WTC11 (cell line): ENCODE data around the gene PREX1. TPM values are rescaled to one million over a fixed set of nuclear protein-coding genes. Genes with fewer than 3 reads are reported as not detected.

Experiments
- ATAC-seq: fragments of 200-7000 bp; cut with Tn5 transposase; 2 replicates; pipeline ENCODE4 v1.10.0; 2021; ENCODE audit warnings: mild to moderate bottlenecking, moderate library complexity
- CTCF ChIA-PET: fragments of 300-600 bp; sonication (Branson Sonifier 250); formaldehyde crosslinking; loops from one replicate; lab custom pipeline; 2021; ENCODE audit warnings: antibody characterized with exemption; lab: Charles Lee
- POLR2A ChIA-PET: fragments of 350-600 bp; sonication (Branson Sonifier 250); formaldehyde crosslinking; loops from one replicate; lab custom pipeline; 2021; ENCODE audit warnings: antibody characterized with exemption; lab: Charles Lee
- DNase-seq: peaks from one replicate; pipeline ENCODE4 v3.0.0; 2021; ENCODE audit warnings: low spot score
- H3K27ac Mint-ChIP-seq: 2 replicates; pipeline ENCODE4 v1.8.0; 2021; ENCODE audit warnings: mixed read lengths
- H3K27me3 Mint-ChIP-seq: 2 replicates; pipeline ENCODE4 v1.8.0; 2021; ENCODE audit warnings: low read depth, mild to moderate bottlenecking, moderate library complexity, mixed read lengths
- H3K36me3 Mint-ChIP-seq: 2 replicates; pipeline ENCODE4 v1.8.0; 2021; ENCODE audit warnings: mixed read lengths
- H3K4me1 Mint-ChIP-seq: 2 replicates; pipeline ENCODE4 v1.8.0; 2022; ENCODE audit warnings: mixed read lengths
- H3K4me3 Mint-ChIP-seq: 2 replicates; pipeline ENCODE4 v1.8.0; 2021; ENCODE audit warnings: mild to moderate bottlenecking, moderate library complexity, mixed read lengths
- H3K9me3 Mint-ChIP-seq: 2 replicates; pipeline ENCODE4 v1.8.0; 2021; ENCODE audit warnings: mixed read lengths
- FOXJ3 ChIP-seq: sonication (generic); formaldehyde crosslinking; IDR thresholded peaks from 2 replicates; pipeline ENCODE4 v1.9.0; 2021; ENCODE audit warnings: missing genetic modification reagents, mild to moderate bottlenecking, borderline replicate concordance
- GABPB1 ChIP-seq: sonication (generic); formaldehyde crosslinking; IDR thresholded peaks from 2 replicates; pipeline ENCODE4 v1.8.1; 2023; ENCODE audit warnings: mild to moderate bottlenecking, missing genetic modification reagents
- HMGA2 ChIP-seq: fragments of 250-450 bp; sonication (Bioruptor Pico); IDR thresholded peaks from 2 replicates; pipeline ENCODE4 v1.4.0; 2021; ENCODE audit warnings: mild to moderate bottlenecking, moderate library complexity
- JAZF1 ChIP-seq: fragments of 250-450 bp; sonication (Bioruptor Pico); IDR thresholded peaks from 2 replicates; pipeline ENCODE4 v1.9.0; 2021; ENCODE audit warnings: moderate library complexity, mild to moderate bottlenecking, inconsistent platforms
- NR3C1 ChIP-seq: sonication (generic); formaldehyde crosslinking; conservative IDR thresholded peaks from 2 replicates; pipeline ENCODE4 v1.8.1; 2023; ENCODE audit warnings: low read depth, mild to moderate bottlenecking, missing genetic modification reagents
- OVOL2 ChIP-seq: fragments of 250-450 bp; sonication (Bioruptor Pico); IDR thresholded peaks from 2 replicates; pipeline ENCODE4 v1.9.0; 2021; ENCODE audit warnings: mild to moderate bottlenecking, borderline replicate concordance
- PRRX2 ChIP-seq: fragments of 250-450 bp; sonication (Bioruptor Pico); IDR thresholded peaks from 2 replicates; pipeline ENCODE4 v1.8.0; 2021; ENCODE audit warnings: mild to moderate bottlenecking
- SMAD3 ChIP-seq: sonication (generic); formaldehyde crosslinking; IDR thresholded peaks from 2 replicates; pipeline ENCODE4 v1.8.0; 2022; ENCODE audit warnings: missing genetic modification reagents, mild to moderate bottlenecking, borderline replicate concordance
- ZNF219 ChIP-seq: sonication (generic); formaldehyde crosslinking; IDR thresholded peaks from 2 replicates; pipeline ENCODE4 v1.8.0; 2023; ENCODE audit warnings: missing genetic modification reagents, mild to moderate bottlenecking, borderline replicate concordance
- ZNF232 ChIP-seq: sonication (generic); formaldehyde crosslinking; IDR thresholded peaks from 2 replicates; pipeline ENCODE4 v1.8.0; 2022; ENCODE audit warnings: mild to moderate bottlenecking, missing genetic modification reagents
- ZNF263 ChIP-seq: sonication (generic); formaldehyde crosslinking; IDR thresholded peaks from 2 replicates; pipeline ENCODE4 v1.8.1; 2022; ENCODE audit warnings: low read depth, mild to moderate bottlenecking, moderate library complexity, missing genetic modification reagents
- ZNF317 ChIP-seq: sonication (generic); formaldehyde crosslinking; IDR thresholded peaks from 2 replicates; pipeline ENCODE4 v1.8.1; 2023; ENCODE audit warnings: low read depth, mild to moderate bottlenecking, moderate library complexity, missing genetic modification reagents, borderline replicate concordance
- total RNA-seq: library from RNA; stranded (reverse); gene quantifications from 3 replicates; pipeline ENCODE4 v1.2.3, GENCODE V29; 2021
- TF ChIP-seq, protein P1 (sequence below): sonication (generic); formaldehyde crosslinking; IDR thresholded peaks from 2 replicates; pipeline ENCODE4 v1.8.0; 2022; ENCODE audit warnings: mild to moderate bottlenecking, missing genetic modification reagents
- TF ChIP-seq, protein P2 (sequence below): fragments of 250-450 bp; sonication (Bioruptor Pico); IDR thresholded peaks from 2 replicates; pipeline ENCODE4 v2.1.2; 2022; ENCODE audit warnings: mild to moderate bottlenecking, moderate library complexity
- TF ChIP-seq, protein P3 (sequence below): fragments of 250-450 bp; sonication (Bioruptor Pico); IDR thresholded peaks from 2 replicates; pipeline ENCODE4 v1.9.0; 2021; ENCODE audit warnings: moderate library complexity, mild to moderate bottlenecking, inconsistent platforms, borderline replicate concordance
- TF ChIP-seq, protein P4 (sequence below): sonication (generic); formaldehyde crosslinking; IDR thresholded peaks from 2 replicates; pipeline ENCODE4 v1.8.1; 2023; ENCODE audit warnings: mild to moderate bottlenecking, missing genetic modification reagents
- TF ChIP-seq, protein P5 (sequence below): sonication (generic); formaldehyde crosslinking; IDR thresholded peaks from 2 replicates; pipeline ENCODE4 v1.8.1; 2023; ENCODE audit warnings: mild to moderate bottlenecking, moderate library complexity, missing genetic modification reagents
- TF ChIP-seq, protein P6 (sequence below): sonication (generic); formaldehyde crosslinking; IDR thresholded peaks from 2 replicates; pipeline ENCODE4 v1.8.1; 2022; ENCODE audit warnings: missing genetic modification reagents, borderline replicate concordance
- TF ChIP-seq, protein P7 (sequence below): sonication (generic); formaldehyde crosslinking; IDR thresholded peaks from 2 replicates; pipeline ENCODE4 v1.8.0; 2022; ENCODE audit warnings: missing genetic modification reagents
- TF ChIP-seq, protein P8 (sequence below): fragments of 250-450 bp; sonication (Bioruptor Pico); IDR thresholded peaks from 2 replicates; pipeline ENCODE4 v1.9.0; 2021; ENCODE audit warnings: mild to moderate bottlenecking

The PREX1 gene
- total RNA-seq, 1 experiment from 2014 or later, result 17.3 TPM

DNA sequence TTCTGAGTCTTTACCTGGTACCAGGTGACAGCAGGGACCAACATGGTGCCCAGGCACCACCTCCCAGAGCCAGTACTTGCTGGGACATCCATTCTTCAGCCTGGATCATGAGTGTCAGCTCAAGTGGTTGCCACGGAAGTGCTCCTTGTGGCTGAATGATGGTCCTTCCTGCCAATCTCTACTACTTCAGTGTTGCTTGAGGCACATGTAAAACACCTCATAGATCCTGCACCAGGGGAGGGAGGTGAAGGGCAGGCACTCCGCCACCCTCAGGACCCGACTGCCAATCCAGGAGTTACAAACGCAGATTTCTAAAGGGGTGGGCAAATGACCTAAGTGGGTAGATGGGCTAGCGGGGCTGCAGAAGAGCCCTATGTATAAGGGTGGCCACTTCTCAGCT, 226.0 kb downstream of the PREX1 start:
- Mint-ChIP-seq H3K4me1 (peaks cover 16% of the 10 kb centered on the region), H3K36me3 (no peaks in the 10 kb centered on the region), H3K27me3 (no peaks in the 10 kb centered on the region), H3K27ac (no peak overlapping the region), H3K9me3 (peaks cover under 1% of the 10 kb centered on the region; the same call in 1 of the 2 replicates), H3K4me3 (no peak overlapping the region)
- ChIA-PET CTCF (interaction anchor here (3.8 kb wide), 1 partner anchor 18 kb away, joined by 15 read pairs; no protein-coding TSS in a partner anchor), POLR2A (no interaction called here)
- no peak for DNase-seq
- no peak for ATAC-seq
- TF ChIP-seq, protein P1, sequence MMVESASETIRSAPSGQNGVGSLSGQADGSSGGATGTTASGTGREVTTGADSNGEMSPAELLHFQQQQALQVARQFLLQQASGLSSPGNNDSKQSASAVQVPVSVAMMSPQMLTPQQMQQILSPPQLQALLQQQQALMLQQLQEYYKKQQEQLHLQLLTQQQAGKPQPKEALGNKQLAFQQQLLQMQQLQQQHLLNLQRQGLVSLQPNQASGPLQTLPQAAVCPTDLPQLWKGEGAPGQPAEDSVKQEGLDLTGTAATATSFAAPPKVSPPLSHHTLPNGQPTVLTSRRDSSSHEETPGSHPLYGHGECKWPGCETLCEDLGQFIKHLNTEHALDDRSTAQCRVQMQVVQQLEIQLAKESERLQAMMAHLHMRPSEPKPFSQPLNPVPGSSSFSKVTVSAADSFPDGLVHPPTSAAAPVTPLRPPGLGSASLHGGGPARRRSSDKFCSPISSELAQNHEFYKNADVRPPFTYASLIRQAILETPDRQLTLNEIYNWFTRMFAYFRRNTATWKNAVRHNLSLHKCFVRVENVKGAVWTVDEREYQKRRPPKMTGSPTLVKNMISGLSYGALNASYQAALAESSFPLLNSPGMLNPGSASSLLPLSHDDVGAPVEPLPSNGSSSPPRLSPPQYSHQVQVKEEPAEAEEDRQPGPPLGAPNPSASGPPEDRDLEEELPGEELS (CRISPR knock-in tag), result no peak
- TF ChIP-seq JAZF1 (CRISPR knock-in tag) (no peak), OVOL2 (CRISPR knock-in tag) (no peak)
- TF ChIP-seq, protein P2, sequence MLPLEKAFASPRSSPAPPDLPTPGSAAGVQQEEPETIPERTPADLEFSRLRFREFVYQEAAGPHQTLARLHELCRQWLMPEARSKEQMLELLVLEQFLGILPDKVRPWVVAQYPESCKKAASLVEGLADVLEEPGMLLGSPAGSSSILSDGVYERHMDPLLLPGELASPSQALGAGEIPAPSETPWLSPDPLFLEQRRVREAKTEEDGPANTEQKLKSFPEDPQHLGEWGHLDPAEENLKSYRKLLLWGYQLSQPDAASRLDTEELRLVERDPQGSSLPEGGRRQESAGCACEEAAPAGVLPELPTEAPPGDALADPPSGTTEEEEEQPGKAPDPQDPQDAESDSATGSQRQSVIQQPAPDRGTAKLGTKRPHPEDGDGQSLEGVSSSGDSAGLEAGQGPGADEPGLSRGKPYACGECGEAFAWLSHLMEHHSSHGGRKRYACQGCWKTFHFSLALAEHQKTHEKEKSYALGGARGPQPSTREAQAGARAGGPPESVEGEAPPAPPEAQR (CRISPR knock-in tag), result no peak

DNA sequence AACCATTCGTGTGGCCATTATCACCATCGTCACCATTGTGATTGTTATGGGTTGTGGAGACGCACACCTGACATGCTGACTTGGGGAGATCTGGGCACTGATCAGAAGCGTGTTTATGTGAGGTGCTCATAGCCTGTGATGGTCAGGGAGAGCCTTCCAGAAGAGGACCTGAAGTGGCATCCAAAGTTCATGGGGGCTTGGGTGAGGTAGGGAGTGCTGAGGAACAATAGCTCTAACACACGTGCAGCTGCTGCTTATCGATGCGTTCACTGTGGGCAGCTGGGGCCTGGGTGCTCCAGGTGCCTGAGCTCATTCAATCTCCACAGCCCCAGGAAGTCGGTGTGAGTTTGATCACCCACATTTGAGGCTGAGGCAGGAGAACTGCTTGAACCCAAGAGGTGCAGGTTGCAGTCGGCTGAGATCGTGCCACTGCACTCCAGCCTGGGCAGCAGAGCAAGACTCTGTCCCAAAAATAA, 227.3 kb downstream of the PREX1 start:
- ChIA-PET CTCF (interaction anchor here (3.8 kb wide), 1 partner anchor 20 kb away, joined by 15 read pairs; no protein-coding TSS in a partner anchor), POLR2A (no interaction called here)
- peaks cover 16% of the 10 kb centered on the region for H3K4me1 Mint-ChIP-seq
- H3K36me3 Mint-ChIP-seq, result no peaks in the 10 kb centered on the region
- H3K9me3 Mint-ChIP-seq, result peaks cover 9% of the 10 kb centered on the region
- H3K27me3 Mint-ChIP-seq, result no peaks in the 10 kb centered on the region
- no peak overlapping the region for H3K27ac Mint-ChIP-seq
- DNase-seq (no peak), ATAC-seq (no peak)
- H3K4me3 Mint-ChIP-seq, result no peak overlapping the region
- TF ChIP-seq ZNF317, result no peak
- TF ChIP-seq, protein P3, sequence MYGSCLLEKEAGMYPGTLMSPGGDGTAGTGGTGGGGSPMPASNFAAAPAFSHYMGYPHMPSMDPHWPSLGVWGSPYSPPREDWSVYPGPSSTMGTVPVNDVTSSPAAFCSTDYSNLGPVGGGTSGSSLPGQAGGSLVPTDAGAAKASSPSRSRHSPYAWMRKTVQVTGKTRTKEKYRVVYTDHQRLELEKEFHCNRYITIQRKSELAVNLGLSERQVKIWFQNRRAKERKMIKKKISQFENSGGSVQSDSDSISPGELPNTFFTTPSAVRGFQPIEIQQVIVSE (CRISPR knock-in tag), result no peak
- TF ChIP-seq, protein P4, sequence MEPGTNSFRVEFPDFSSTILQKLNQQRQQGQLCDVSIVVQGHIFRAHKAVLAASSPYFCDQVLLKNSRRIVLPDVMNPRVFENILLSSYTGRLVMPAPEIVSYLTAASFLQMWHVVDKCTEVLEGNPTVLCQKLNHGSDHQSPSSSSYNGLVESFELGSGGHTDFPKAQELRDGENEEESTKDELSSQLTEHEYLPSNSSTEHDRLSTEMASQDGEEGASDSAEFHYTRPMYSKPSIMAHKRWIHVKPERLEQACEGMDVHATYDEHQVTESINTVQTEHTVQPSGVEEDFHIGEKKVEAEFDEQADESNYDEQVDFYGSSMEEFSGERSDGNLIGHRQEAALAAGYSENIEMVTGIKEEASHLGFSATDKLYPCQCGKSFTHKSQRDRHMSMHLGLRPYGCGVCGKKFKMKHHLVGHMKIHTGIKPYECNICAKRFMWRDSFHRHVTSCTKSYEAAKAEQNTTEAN (CRISPR knock-in tag), result no peak
- no peak for TF ChIP-seq SMAD3 (CRISPR knock-in tag)
- TF ChIP-seq GABPB1 (CRISPR knock-in tag), result no peak
- no peak for TF ChIP-seq PRRX2
- TF ChIP-seq, protein P5, sequence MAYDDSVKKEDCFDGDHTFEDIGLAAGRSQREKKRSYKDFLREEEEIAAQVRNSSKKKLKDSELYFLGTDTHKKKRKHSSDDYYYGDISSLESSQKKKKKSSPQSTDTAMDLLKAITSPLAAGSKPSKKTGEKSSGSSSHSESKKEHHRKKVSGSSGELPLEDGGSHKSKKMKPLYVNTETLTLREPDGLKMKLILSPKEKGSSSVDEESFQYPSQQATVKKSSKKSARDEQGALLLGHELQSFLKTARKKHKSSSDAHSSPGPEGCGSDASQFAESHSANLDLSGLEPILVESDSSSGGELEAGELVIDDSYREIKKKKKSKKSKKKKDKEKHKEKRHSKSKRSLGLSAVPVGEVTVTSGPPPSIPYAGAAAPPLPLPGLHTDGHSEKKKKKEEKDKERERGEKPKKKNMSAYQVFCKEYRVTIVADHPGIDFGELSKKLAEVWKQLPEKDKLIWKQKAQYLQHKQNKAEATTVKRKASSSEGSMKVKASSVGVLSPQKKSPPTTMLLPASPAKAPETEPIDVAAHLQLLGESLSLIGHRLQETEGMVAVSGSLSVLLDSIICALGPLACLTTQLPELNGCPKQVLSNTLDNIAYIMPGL, result no peak
- no peak for TF ChIP-seq OVOL2 (CRISPR knock-in tag)
- TF ChIP-seq ZNF263, result no peak
- TF ChIP-seq NR3C1 (CRISPR knock-in tag), result no peak
- no peak for TF ChIP-seq FOXJ3 (CRISPR knock-in tag)
- no peak for TF ChIP-seq HMGA2 (CRISPR knock-in tag)
- no peak for TF ChIP-seq JAZF1 (CRISPR knock-in tag)
- TF ChIP-seq, protein P6, sequence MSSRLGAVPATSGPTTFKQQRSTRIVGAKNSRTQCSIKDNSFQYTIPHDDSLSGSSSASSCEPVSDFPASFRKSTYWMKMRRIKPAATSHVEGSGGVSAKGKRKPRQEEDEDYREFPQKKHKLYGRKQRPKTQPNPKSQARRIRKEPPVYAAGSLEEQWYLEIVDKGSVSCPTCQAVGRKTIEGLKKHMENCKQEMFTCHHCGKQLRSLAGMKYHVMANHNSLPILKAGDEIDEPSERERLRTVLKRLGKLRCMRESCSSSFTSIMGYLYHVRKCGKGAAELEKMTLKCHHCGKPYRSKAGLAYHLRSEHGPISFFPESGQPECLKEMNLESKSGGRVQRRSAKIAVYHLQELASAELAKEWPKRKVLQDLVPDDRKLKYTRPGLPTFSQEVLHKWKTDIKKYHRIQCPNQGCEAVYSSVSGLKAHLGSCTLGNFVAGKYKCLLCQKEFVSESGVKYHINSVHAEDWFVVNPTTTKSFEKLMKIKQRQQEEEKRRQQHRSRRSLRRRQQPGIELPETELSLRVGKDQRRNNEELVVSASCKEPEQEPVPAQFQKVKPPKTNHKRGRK (CRISPR knock-in tag), result no peak
- TF ChIP-seq ZNF232 (CRISPR knock-in tag), result no peak
- no peak for TF ChIP-seq ZNF219
- TF ChIP-seq, protein P7, sequence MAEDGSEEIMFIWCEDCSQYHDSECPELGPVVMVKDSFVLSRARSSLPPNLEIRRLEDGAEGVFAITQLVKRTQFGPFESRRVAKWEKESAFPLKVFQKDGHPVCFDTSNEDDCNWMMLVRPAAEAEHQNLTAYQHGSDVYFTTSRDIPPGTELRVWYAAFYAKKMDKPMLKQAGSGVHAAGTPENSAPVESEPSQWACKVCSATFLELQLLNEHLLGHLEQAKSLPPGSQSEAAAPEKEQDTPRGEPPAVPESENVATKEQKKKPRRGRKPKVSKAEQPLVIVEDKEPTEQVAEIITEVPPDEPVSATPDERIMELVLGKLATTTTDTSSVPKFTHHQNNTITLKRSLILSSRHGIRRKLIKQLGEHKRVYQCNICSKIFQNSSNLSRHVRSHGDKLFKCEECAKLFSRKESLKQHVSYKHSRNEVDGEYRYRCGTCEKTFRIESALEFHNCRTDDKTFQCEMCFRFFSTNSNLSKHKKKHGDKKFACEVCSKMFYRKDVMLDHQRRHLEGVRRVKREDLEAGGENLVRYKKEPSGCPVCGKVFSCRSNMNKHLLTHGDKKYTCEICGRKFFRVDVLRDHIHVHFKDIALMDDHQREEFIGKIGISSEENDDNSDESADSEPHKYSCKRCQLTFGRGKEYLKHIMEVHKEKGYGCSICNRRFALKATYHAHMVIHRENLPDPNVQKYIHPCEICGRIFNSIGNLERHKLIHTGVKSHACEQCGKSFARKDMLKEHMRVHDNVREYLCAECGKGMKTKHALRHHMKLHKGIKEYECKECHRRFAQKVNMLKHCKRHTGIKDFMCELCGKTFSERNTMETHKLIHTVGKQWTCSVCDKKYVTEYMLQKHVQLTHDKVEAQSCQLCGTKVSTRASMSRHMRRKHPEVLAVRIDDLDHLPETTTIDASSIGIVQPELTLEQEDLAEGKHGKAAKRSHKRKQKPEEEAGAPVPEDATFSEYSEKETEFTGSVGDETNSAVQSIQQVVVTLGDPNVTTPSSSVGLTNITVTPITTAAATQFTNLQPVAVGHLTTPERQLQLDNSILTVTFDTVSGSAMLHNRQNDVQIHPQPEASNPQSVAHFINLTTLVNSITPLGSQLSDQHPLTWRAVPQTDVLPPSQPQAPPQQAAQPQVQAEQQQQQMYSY (CRISPR knock-in tag), result no peak
- TF ChIP-seq, protein P8, sequence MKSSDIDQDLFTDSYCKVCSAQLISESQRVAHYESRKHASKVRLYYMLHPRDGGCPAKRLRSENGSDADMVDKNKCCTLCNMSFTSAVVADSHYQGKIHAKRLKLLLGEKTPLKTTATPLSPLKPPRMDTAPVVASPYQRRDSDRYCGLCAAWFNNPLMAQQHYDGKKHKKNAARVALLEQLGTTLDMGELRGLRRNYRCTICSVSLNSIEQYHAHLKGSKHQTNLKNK (CRISPR knock-in tag), result no peak
